Tibial nerve (tissue), 3 donors: Measurements from ENCODE around the gene KPNA3.

Source experiments
- CTCF ChIP-seq, 5 experiments: fragments of 200-600 bp in 3 of 5; fragments of 450-650 bp in 2 of 5; sonication (generic) in 3 of 5; IDR thresholded peaks; one replicate each; pipeline ENCODE4 v1.5.1; 2016 to 2019; ENCODE audit warnings: antibody characterized with exemption in 5 of 5, mild to moderate bottlenecking in 3 of 5, moderate library complexity in 2 of 5
- POLR2A ChIP-seq, 2 donors: fragments of 450-650 bp; IDR thresholded peaks; one replicate each; pipeline ENCODE4 v1.6.1; 2017; ENCODE audit warnings: antibody characterized with exemption in 2 of 2, mild to moderate bottlenecking in 2 of 2, moderate library complexity in 2 of 2

GRCh38 chr13:49789968-49790367, 2.5 kb downstream of the KPNA3 start:
- no peak for TF ChIP-seq CTCF (IDR thresholded peaks at IDR 0.05)
- TF ChIP-seq POLR2A (IDR thresholded peaks at IDR 0.05): no peak
